ENCODE results near the gene EPHX1.
A peak's percentile ranks its signal among the peaks of the same experiment; 100 is the strongest.

- TF ChIP-seq, protein P1, sequence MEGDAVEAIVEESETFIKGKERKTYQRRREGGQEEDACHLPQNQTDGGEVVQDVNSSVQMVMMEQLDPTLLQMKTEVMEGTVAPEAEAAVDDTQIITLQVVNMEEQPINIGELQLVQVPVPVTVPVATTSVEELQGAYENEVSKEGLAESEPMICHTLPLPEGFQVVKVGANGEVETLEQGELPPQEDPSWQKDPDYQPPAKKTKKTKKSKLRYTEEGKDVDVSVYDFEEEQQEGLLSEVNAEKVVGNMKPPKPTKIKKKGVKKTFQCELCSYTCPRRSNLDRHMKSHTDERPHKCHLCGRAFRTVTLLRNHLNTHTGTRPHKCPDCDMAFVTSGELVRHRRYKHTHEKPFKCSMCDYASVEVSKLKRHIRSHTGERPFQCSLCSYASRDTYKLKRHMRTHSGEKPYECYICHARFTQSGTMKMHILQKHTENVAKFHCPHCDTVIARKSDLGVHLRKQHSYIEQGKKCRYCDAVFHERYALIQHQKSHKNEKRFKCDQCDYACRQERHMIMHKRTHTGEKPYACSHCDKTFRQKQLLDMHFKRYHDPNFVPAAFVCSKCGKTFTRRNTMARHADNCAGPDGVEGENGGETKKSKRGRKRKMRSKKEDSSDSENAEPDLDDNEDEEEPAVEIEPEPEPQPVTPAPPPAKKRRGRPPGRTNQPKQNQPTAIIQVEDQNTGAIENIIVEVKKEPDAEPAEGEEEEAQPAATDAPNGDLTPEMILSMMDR (IDR thresholded peaks at IDR 0.05): peak; percentile 48; the same call in 1 of the 2 replicates
- TF ChIP-seq ZFX (IDR thresholded peaks at IDR 0.05; ENCODE audit: borderline replicate concordance): no peak
Observed at GRCh38 chr1:225882694-225883615, 73.0 kb downstream of the EPHX1 start.
